ENCODE measurements around the gene EME2. TPM values are rescaled to one million over a fixed set of nuclear protein-coding genes. Genes with fewer than 3 reads are reported as not detected.

The EME2 gene
- total and polyA plus RNA-seq, 2 experiments from 2014 or later: 4.1 to 15.0 TPM

GRCh38 chr16:1769402-1770300 is 3.0 kb upstream of the EME2 start:
- no peaks in the 10 kb centered on the region; the same call in 1 of the 2 replicates for H4K20me1 ChIP-seq (replicated peaks; ENCODE audit: insufficient read depth)
- peaks cover 4% of the 10 kb centered on the region; the same call in 1 of the 3 replicates for H3K9me3 Mint-ChIP-seq
- H3K4me3 Mint-ChIP-seq: peak overlapping the region; percentile 99
- H3K27me3 Mint-ChIP-seq (ENCODE audit: insufficient read depth, low read depth, poor library complexity): peaks cover 27% of the 10 kb centered on the region
- no peak overlapping the region for H3K27ac ChIP-seq (ENCODE audit: low read depth)
- H3F3A ChIP-seq (replicated peaks; ENCODE audit: low read depth): peaks cover 14% of the 10 kb centered on the region; the same call in 1 of the 2 replicates
- H3K27ac Mint-ChIP-seq: peak overlapping the region; percentile 47; the same call in 1 of the 2 replicates
- H3K4me2 ChIP-seq: peak overlapping the region; percentile 96
- H3K4me1 Mint-ChIP-seq: peaks cover 8% of the 10 kb centered on the region
- peaks cover 4% of the 10 kb centered on the region for H3K4me1 ChIP-seq (ENCODE audit: insufficient read depth)
- peak overlapping the region; percentile 97 for H3K4me3 ChIP-seq
- DNase-seq (ENCODE audit: low spot score) (no peak), ATAC-seq (no peak)
- H3K36me3 ChIP-seq (ENCODE audit: insufficient read depth): no peaks in the 10 kb centered on the region
- H3K36me3 Mint-ChIP-seq (ENCODE audit: low read depth): peaks cover 23% of the 10 kb centered on the region
- H2AFZ ChIP-seq: no peak overlapping the region
- no peaks in the 10 kb centered on the region for H3K27me3 ChIP-seq (ENCODE audit: insufficient read depth)
- peaks cover 10% of the 10 kb centered on the region for H3K79me2 ChIP-seq (replicated peaks; ENCODE audit: insufficient read depth)
- TF ChIP-seq POLR2AphosphoS5 (IDR thresholded peaks at IDR 0.05; ENCODE audit: low read depth): peak; percentile 22
- no peak for TF ChIP-seq ZNF114 (CRISPR knock-in tag; IDR thresholded peaks at IDR 0.05)
- H3K9me2 ChIP-seq (ENCODE audit: insufficient read depth): no peaks in the 10 kb centered on the region

- H3K27me3 ChIP-seq (ENCODE audit: insufficient read depth): no peaks in the 10 kb centered on the region
- DNase-seq (ENCODE audit: low spot score): peak; percentile 76
- peak overlapping the region; percentile 99 for H3K4me3 Mint-ChIP-seq
These were observed 2.1 kb upstream of the EME2 start for GRCh38 chr16:1770328-1771187.

More at GRCh38 chr16:1770328-1771187, 2.1 kb upstream of the EME2 start:
- Histone ChIP-seq H3K36me3 (ENCODE audit: insufficient read depth) (no peaks in the 10 kb centered on the region), H3K4me2 (peak overlapping the region; percentile 96), H3K4me3 (peak overlapping the region; percentile 97), H2AFZ (no peak overlapping the region), H3K9me2 (ENCODE audit: insufficient read depth) (no peaks in the 10 kb centered on the region), H3K4me1 (ENCODE audit: insufficient read depth) (peaks cover 4% of the 10 kb centered on the region), H3F3A (replicated peaks; ENCODE audit: low read depth) (peaks cover 14% of the 10 kb centered on the region; the same call in 1 of the 2 replicates), H3K79me2 (replicated peaks; ENCODE audit: insufficient read depth) (peaks cover 15% of the 10 kb centered on the region), H3K27ac (ENCODE audit: low read depth) (no peak overlapping the region), H4K20me1 (replicated peaks; ENCODE audit: insufficient read depth) (no peaks in the 10 kb centered on the region; the same call in 1 of the 2 replicates)
- Mint-ChIP-seq H3K27me3 (ENCODE audit: insufficient read depth, low read depth, poor library complexity) (peaks cover 27% of the 10 kb centered on the region), H3K9me3 (peaks cover 4% of the 10 kb centered on the region; the same call in 1 of the 3 replicates), H3K4me1 (peaks cover 8% of the 10 kb centered on the region), H3K36me3 (ENCODE audit: low read depth) (peaks cover 21% of the 10 kb centered on the region), H3K27ac (peak overlapping the region; percentile 90)
- TF ChIP-seq POLR2AphosphoS5 (IDR thresholded peaks at IDR 0.05; ENCODE audit: low read depth) (peak; percentile 35), CREB1 (CRISPR knock-in tag; IDR thresholded peaks at IDR 0.05; ENCODE audit: low read depth) (0 out of 2 replicates have a peak, but pooled peaks have one; percentile 13), REST (IDR thresholded peaks at IDR 0.05; ENCODE audit: unreplicated experiment) (no peak)
- peak; percentile 24 for ATAC-seq

All from GM23338 (cell line).